A172 (cell line): ENCODE data around the gene DUOX2. TPM values are rescaled to one million over a fixed set of nuclear protein-coding genes. Genes with fewer than 3 reads are reported as not detected.
"Not testable (repeated sequence)": the region's sequence is repeated elsewhere in the genome, so short reads cannot be mapped to it uniquely, and the experiment has no call there.

ENCODE experiments used
- DNase-seq: peaks from one replicate; pipeline ENCODE4 v3.0.0-alpha.2; 2015; ENCODE audit warnings: low spot score
- total RNA-seq: library from RNA; depleted of rRNA; stranded (reverse); fragments of >200 nt; shearing (Covaris generic); gene quantifications from 2 replicates; pipeline ENCODE4 v1.2.3, GENCODE V29; 2014

Gene DUOX2
- total RNA-seq, 1 experiment from 2014 or later: 0.17 TPM

GRCh38 chr15:45138814-45139765 is 25.1 kb upstream of the DUOX2 start:
- no peak for DNase-seq

- no peak for DNase-seq
Measured at GRCh38 chr15:45137703-45138102, 23.7 kb upstream of the DUOX2 start.

GRCh38 chr15:45136378-45136764 is 22.4 kb upstream of the DUOX2 start:
- no peak for DNase-seq

- DNase-seq: not testable (repeated sequence)
Measured at GRCh38 chr15:45135705-45136377, 21.9 kb upstream of the DUOX2 start.

GRCh38 chr15:45134682-45135604 is 21.0 kb upstream of the DUOX2 start:
- DNase-seq: no peak

- DNase-seq: no peak
Measured at GRCh38 chr15:45134046-45134445, 20.1 kb upstream of the DUOX2 start.

- no peak for DNase-seq
Measured at GRCh38 chr15:45133561-45133920, 19.6 kb upstream of the DUOX2 start.

GRCh38 chr15:45132844-45133560 is 19.0 kb upstream of the DUOX2 start:
- DNase-seq: no peak

- no peak for DNase-seq
Measured at GRCh38 chr15:45131510-45131909, 17.5 kb upstream of the DUOX2 start.

GRCh38 chr15:45130291-45131000 is 16.5 kb upstream of the DUOX2 start:
- DNase-seq: no peak

- DNase-seq: no peak
Measured at GRCh38 chr15:45129651-45130129, 15.7 kb upstream of the DUOX2 start, which contains the start of the genes DUOX1 and DUOXA1. Gene DUOX1 (plus strand): TSS chr15:45129994. CDS start chr15:45131967, 1,973 bp downstream. Gene DUOXA1 (minus strand): TSS chr15:45129879. CDS start chr15:45123014, 6,865 bp downstream.

- DNase-seq: no peak
Measured at GRCh38 chr15:45128971-45129639, 15.1 kb upstream of the DUOX2 start.

GRCh38 chr15:45126535-45127158 is 12.7 kb upstream of the DUOX2 start:
- peak; percentile 46 for DNase-seq

GRCh38 chr15:45123397-45123796 is 9.4 kb upstream of the DUOX2 start:
- no peak for DNase-seq

GRCh38 chr15:45122719-45123118 is 8.7 kb upstream of the DUOX2 start:
- no peak for DNase-seq

GRCh38 chr15:45121706-45122417 is 7.9 kb upstream of the DUOX2 start:
- DNase-seq: peak; percentile 82

GRCh38 chr15:45121020-45121419 is 7.0 kb upstream of the DUOX2 start:
- DNase-seq: no peak
